Activated T-helper 2 cell treated with anti-CD3 and anti-CD28 coated beads, Interferon-gamma antibody, Interleukin-2, Interleukin-4, amounts not matched to agents 10 μg/mL and 5 μg/mL and 100 μg/mL, durations not matched to agents 14 hours and 24 hours and 36 hours (primary cell): Measurements from ENCODE around the gene RAB8A. TPM values are rescaled to one million over a fixed set of nuclear protein-coding genes. Genes with fewer than 3 reads are reported as not detected.
"Not testable (repeated sequence)": the region's sequence is repeated elsewhere in the genome, so short reads cannot be mapped to it uniquely, and the experiment has no call there.

Experiments used
- DNase-seq: peaks from one replicate; pipeline ENCODE4 v3.0.0; 2021; ENCODE audit warnings: low spot score
- H3K27ac Mint-ChIP-seq: one replicate; pipeline ENCODE4 v1.8.0; 2021; ENCODE audit warnings: mixed read lengths
- H3K27me3 Mint-ChIP-seq: one replicate; pipeline ENCODE4 v1.8.0; 2021; ENCODE audit warnings: low read depth, mixed read lengths
- H3K36me3 Mint-ChIP-seq: one replicate; pipeline ENCODE4 v1.8.0; 2021; ENCODE audit warnings: low read depth, mixed read lengths
- H3K4me1 Mint-ChIP-seq: one replicate; pipeline ENCODE4 v1.8.0; 2021; ENCODE audit warnings: low read depth, mixed read lengths
- H3K4me3 Mint-ChIP-seq: one replicate; pipeline ENCODE4 v1.8.0; 2021; ENCODE audit warnings: low read depth, mild to moderate bottlenecking, moderate library complexity, mixed read lengths
- H3K9me3 Mint-ChIP-seq: one replicate; pipeline ENCODE4 v1.8.0; 2021; ENCODE audit warnings: mixed read lengths
- intact Hi-C: fragments of 100-400 bp; cut with micrococcal nuclease; formaldehyde crosslinking; loops from one replicate; pipeline ENCODE4 v1.15.1; 2023
- total RNA-seq: library from RNA; stranded (reverse); gene quantifications from 2 replicates; pipeline ENCODE4 v1.2.3, GENCODE V29; 2022

Gene RAB8A
- total RNA-seq, 1 donor from 2014 or later = 256 TPM

GRCh38 chr19:16087940-16088339 is 23.7 kb upstream of the RAB8A start:
- peaks cover 96% of the 10 kb centered on the region for H3K36me3 Mint-ChIP-seq
- no peak overlapping the region for H3K4me3 Mint-ChIP-seq
- intact Hi-C loops = loop anchor here (10.0 kb wide), 1 partner anchor 477 kb away; no protein-coding TSS in a partner anchor
- no peaks in the 10 kb centered on the region for H3K9me3 Mint-ChIP-seq
- H3K4me1 Mint-ChIP-seq = peaks cover 41% of the 10 kb centered on the region
- H3K27ac Mint-ChIP-seq = no peak overlapping the region
- DNase-seq = no peak
- no peaks in the 10 kb centered on the region for H3K27me3 Mint-ChIP-seq

- H3K27me3 Mint-ChIP-seq = no peaks in the 10 kb centered on the region
- H3K36me3 Mint-ChIP-seq = peaks cover 96% of the 10 kb centered on the region
- intact Hi-C loops = loop anchor here (10.0 kb wide), 1 partner anchor 476 kb away; no protein-coding TSS in a partner anchor
- no peaks in the 10 kb centered on the region for H3K9me3 Mint-ChIP-seq
- no peak overlapping the region for H3K4me3 Mint-ChIP-seq
- H3K27ac Mint-ChIP-seq = peak overlapping the region; percentile 51
- H3K4me1 Mint-ChIP-seq = peaks cover 40% of the 10 kb centered on the region
- no peak for DNase-seq
Observed at GRCh38 chr19:16088351-16089009, 23.2 kb upstream of the RAB8A start.

GRCh38 chr19:16089010-16089846 is 22.5 kb upstream of the RAB8A start:
- no peak overlapping the region for H3K27ac Mint-ChIP-seq

GRCh38 chr19:16091546-16092475 is 19.9 kb upstream of the RAB8A start:
- H3K4me3 Mint-ChIP-seq = no peak overlapping the region
- intact Hi-C loops = no loop called here
- H3K27me3 Mint-ChIP-seq = no peaks in the 10 kb centered on the region
- DNase-seq = no peak
- H3K27ac Mint-ChIP-seq = peak overlapping the region; percentile 57
- no peaks in the 10 kb centered on the region for H3K9me3 Mint-ChIP-seq
- peaks cover 97% of the 10 kb centered on the region for H3K36me3 Mint-ChIP-seq
- peaks cover 36% of the 10 kb centered on the region for H3K4me1 Mint-ChIP-seq

More at GRCh38 chr19:16089010-16089846, 22.5 kb upstream of the RAB8A start:
- Mint-ChIP-seq H3K4me1 (peaks cover 40% of the 10 kb centered on the region), H3K4me3 (no peak overlapping the region), H3K36me3 (peaks cover 98% of the 10 kb centered on the region), H3K27me3 (no peaks in the 10 kb centered on the region), H3K9me3 (no peaks in the 10 kb centered on the region)
- intact Hi-C loops = loop anchor here (10.0 kb wide), 1 partner anchor 476 kb away; no protein-coding TSS in a partner anchor
- DNase-seq = no peak

GRCh38 chr19:16094360-16095070 is 17.2 kb upstream of the RAB8A start:
- H3K9me3 Mint-ChIP-seq = no peaks in the 10 kb centered on the region
- no peak overlapping the region for H3K4me3 Mint-ChIP-seq
- no peak for DNase-seq
- intact Hi-C loops = loop anchor here (1.0 kb wide), 1 partner anchor 14 kb away; no protein-coding TSS in a partner anchor
- peaks cover 31% of the 10 kb centered on the region for H3K4me1 Mint-ChIP-seq
- H3K36me3 Mint-ChIP-seq = peaks cover 94% of the 10 kb centered on the region
- H3K27me3 Mint-ChIP-seq = no peaks in the 10 kb centered on the region
- H3K27ac Mint-ChIP-seq = peak overlapping the region; percentile 87

- Mint-ChIP-seq H3K4me3 (peak overlapping the region; percentile 38), H3K9me3 (no peaks in the 10 kb centered on the region), H3K4me1 (peaks cover 31% of the 10 kb centered on the region), H3K27me3 (no peaks in the 10 kb centered on the region), H3K36me3 (peaks cover 94% of the 10 kb centered on the region), H3K27ac (peak overlapping the region; percentile 87)
- DNase-seq = no peak
- intact Hi-C loops = loop anchor here (1.0 kb wide), 1 partner anchor 15 kb away; no protein-coding TSS in a partner anchor
Observed at GRCh38 chr19:16095071-16095571, 16.6 kb upstream of the RAB8A start.

GRCh38 chr19:16096280-16096855 is 15.3 kb upstream of the RAB8A start:
- intact Hi-C loops = no loop called here
- Mint-ChIP-seq H3K9me3 (no peaks in the 10 kb centered on the region), H3K36me3 (peaks cover 89% of the 10 kb centered on the region), H3K4me1 (peaks cover 33% of the 10 kb centered on the region), H3K27ac (peak overlapping the region; percentile 70), H3K27me3 (no peaks in the 10 kb centered on the region), H3K4me3 (no peak overlapping the region)
- DNase-seq = no peak

GRCh38 chr19:16098416-16098768 is 13.3 kb upstream of the RAB8A start:
- no peak overlapping the region for H3K27ac Mint-ChIP-seq
- no peak overlapping the region for H3K4me3 Mint-ChIP-seq
- H3K27me3 Mint-ChIP-seq = no peaks in the 10 kb centered on the region
- H3K4me1 Mint-ChIP-seq = peaks cover 27% of the 10 kb centered on the region
- H3K36me3 Mint-ChIP-seq = peaks cover 89% of the 10 kb centered on the region
- H3K9me3 Mint-ChIP-seq = no peaks in the 10 kb centered on the region
- no peak for DNase-seq
- intact Hi-C loops = no loop called here

GRCh38 chr19:16098821-16099220 is 12.9 kb upstream of the RAB8A start:
- intact Hi-C loops = no loop called here
- Mint-ChIP-seq H3K27me3 (no peaks in the 10 kb centered on the region), H3K4me1 (peaks cover 24% of the 10 kb centered on the region), H3K9me3 (no peaks in the 10 kb centered on the region), H3K27ac (peak overlapping the region; percentile 38), H3K4me3 (no peak overlapping the region), H3K36me3 (peaks cover 88% of the 10 kb centered on the region)
- DNase-seq = no peak

GRCh38 chr19:16099314-16099965 is 12.2 kb upstream of the RAB8A start:
- H3K4me3 Mint-ChIP-seq, H3K27me3 Mint-ChIP-seq, H3K27ac Mint-ChIP-seq, intact Hi-C loops, DNase-seq, H3K9me3 Mint-ChIP-seq: not testable (repeated sequence)
- Mint-ChIP-seq H3K4me1 (peaks cover 23% of the 10 kb centered on the region), H3K36me3 (peaks cover 83% of the 10 kb centered on the region)

- no peaks in the 10 kb centered on the region for H3K27me3 Mint-ChIP-seq
- intact Hi-C loops = no loop called here
- no peak overlapping the region for H3K27ac Mint-ChIP-seq
- no peaks in the 10 kb centered on the region for H3K9me3 Mint-ChIP-seq
- H3K36me3 Mint-ChIP-seq = peaks cover 77% of the 10 kb centered on the region
- peaks cover 16% of the 10 kb centered on the region for H3K4me1 Mint-ChIP-seq
- no peak overlapping the region for H3K4me3 Mint-ChIP-seq
- no peak for DNase-seq
Observed at GRCh38 chr19:16100524-16100923, 11.2 kb upstream of the RAB8A start.
